Testis (tissue), 5 donors: ENCODE results near the gene TMEM129. TPM values are rescaled to one million over a fixed set of nuclear protein-coding genes. Genes with fewer than 3 reads are reported as not detected.

Experiments used
- DNase-seq: peaks from one replicate; pipeline ENCODE4 v3.0.0-alpha.2; 2019
- H3K27ac ChIP-seq, 2 donors: fragments of 200-600 bp; sonication (generic); one replicate each; pipeline ENCODE4 v1.5.1; 2019
- H3K27me3 ChIP-seq: fragments of 200-600 bp; sonication (generic); one replicate; pipeline ENCODE4 v1.5.1; 2019
- H3K36me3 ChIP-seq: fragments of 200-600 bp; sonication (generic); one replicate; pipeline ENCODE4 v1.5.1; 2017; ENCODE audit warnings: low read depth; ENCODE audit errors: missing control alignments
- H3K4me1 ChIP-seq: fragments of 200-600 bp; sonication (generic); one replicate; pipeline ENCODE4 v1.5.1; 2019
- H3K4me3 ChIP-seq, 2 donors: fragments of 200-600 bp; sonication (generic); one replicate each; pipeline ENCODE4 v1.5.1; 2017 to 2019
- H3K9me3 ChIP-seq: fragments of 200-600 bp; sonication (generic); one replicate; pipeline ENCODE4 v1.5.1; 2017
- POLR2A ChIP-seq: fragments of 450-650 bp; IDR thresholded peaks from one replicate; pipeline ENCODE4 v1.6.1; 2017; ENCODE audit warnings: antibody characterized with exemption, mild to moderate bottlenecking, moderate library complexity
- WGBS, 2 donors: methylation state at CpG; one replicate each; pipeline ENCODE4 v1.1.5; 2018; 5-methylcytosine and 5-hydroxymethylcytosine counted together
- intact Hi-C: fragments of 100-400 bp; cut with DNase I; formaldehyde crosslinking; loops from one replicate; pipeline ENCODE4 v1.15.1; 2023; ENCODE audit warnings: low total_unique reads
- long read RNA-seq, 2 donors: transcript quantifications; one replicate each; lab custom pipeline, GENCODE V29; 2026
- polyA plus RNA-seq: library from polyadenylated mRNA; stranded (reverse); fragments of 350-450 nt; fragmentation: Illumina TruSeq; extraction: RNeasy Lipid Tissue Mini Kit (QIAGEN cat#74804); gene quantifications from one replicate; pipeline ENCODE4 v1.2.3, GENCODE V29; 2014; ENCODE audit warnings: low read depth, low replicate concordance; ENCODE audit not compliant: insufficient read depth
- total RNA-seq, 2 donors: library from RNA; depleted of rRNA; stranded (reverse); fragments of >200 nt; gene quantifications; one replicate each; pipeline ENCODE4 v1.2.3, GENCODE V29; 2016
- TF ChIP-seq, protein P1 (sequence below), 3 experiments: fragments of 450-650 bp in 2 of 3; fragments of 200-600 bp in 1 of 3; sonication (generic) in 1 of 3; IDR thresholded peaks; one replicate each; pipeline ENCODE4 v1.5.1; 2016 to 2019; ENCODE audit warnings: antibody characterized with exemption in 3 of 3, mild to moderate bottlenecking in 2 of 3, moderate library complexity in 1 of 3

The TMEM129 gene, protein sequence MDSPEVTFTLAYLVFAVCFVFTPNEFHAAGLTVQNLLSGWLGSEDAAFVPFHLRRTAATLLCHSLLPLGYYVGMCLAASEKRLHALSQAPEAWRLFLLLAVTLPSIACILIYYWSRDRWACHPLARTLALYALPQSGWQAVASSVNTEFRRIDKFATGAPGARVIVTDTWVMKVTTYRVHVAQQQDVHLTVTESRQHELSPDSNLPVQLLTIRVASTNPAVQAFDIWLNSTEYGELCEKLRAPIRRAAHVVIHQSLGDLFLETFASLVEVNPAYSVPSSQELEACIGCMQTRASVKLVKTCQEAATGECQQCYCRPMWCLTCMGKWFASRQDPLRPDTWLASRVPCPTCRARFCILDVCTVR
- total RNA-seq (10 to 100 TPM; 76.1 to 76.4 TPM), polyA plus RNA-seq (34.0 TPM)
- long read RNA-seq, donor 1, transcript TMEM129-202 (4 exons, 2,810 nt): major isoform, 8 of 9 reads
- long read RNA-seq, donor 1, partial matches to known transcripts: 0 of 9 reads
- long read RNA-seq, donor 1, other reads (novel, unspliced or antisense): 0 of 9 reads
- long read RNA-seq, donor 2, transcript TMEM129-202 (4 exons, 2,810 nt): major isoform, 12 of 14 reads
- long read RNA-seq, donor 2, partial matches to known transcripts: 0 of 14 reads
- long read RNA-seq, donor 2, other reads (novel, unspliced or antisense): 0 of 14 reads

DNA sequence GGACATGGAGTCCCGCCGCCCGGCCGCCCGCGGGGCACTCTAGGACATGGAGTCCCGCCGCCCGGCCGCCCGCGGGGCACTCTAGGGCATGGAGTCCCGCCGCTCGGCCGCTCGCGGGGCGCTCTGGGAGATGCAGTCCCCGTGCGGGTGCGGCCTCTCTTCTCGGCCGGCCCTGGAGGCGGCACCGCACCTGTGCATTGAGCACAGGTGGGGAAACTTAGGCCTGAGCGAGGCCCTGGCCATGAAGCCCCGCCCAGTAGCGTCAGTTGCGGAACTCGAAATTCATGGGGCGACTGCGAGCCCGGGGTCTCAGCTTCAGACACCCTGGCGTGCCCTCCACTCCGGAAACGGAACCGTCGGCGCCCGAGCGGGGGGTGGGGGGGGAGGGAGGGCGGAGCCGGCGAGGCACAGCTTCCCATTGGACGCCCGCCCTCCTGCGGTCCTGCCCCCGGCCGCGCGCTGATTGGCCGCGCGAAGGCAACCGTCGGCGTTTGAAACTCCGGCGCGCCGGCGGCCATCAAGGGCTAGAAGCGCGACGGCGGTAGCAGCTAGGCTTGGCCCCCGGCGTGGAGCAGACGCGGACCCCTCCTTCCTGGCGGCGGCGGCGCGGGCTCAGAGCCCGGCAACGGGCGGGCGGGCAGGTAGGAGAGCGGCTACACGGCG lies at the start of gene TMEM129, which contains the start of gene TACC3:
TSS of gene TMEM129 (minus strand) at position 321 of the 663 bp plus-strand sequence. CDS start 486 bp downstream, outside the sequence.
TSS of gene TACC3 (plus strand) at position 519 of the 663 bp plus-strand sequence. CDS start 1,901 bp downstream, outside the sequence.
- H3K4me1 ChIP-seq: peaks cover 16% of the 10 kb centered on the region
- TF ChIP-seq, protein P1, sequence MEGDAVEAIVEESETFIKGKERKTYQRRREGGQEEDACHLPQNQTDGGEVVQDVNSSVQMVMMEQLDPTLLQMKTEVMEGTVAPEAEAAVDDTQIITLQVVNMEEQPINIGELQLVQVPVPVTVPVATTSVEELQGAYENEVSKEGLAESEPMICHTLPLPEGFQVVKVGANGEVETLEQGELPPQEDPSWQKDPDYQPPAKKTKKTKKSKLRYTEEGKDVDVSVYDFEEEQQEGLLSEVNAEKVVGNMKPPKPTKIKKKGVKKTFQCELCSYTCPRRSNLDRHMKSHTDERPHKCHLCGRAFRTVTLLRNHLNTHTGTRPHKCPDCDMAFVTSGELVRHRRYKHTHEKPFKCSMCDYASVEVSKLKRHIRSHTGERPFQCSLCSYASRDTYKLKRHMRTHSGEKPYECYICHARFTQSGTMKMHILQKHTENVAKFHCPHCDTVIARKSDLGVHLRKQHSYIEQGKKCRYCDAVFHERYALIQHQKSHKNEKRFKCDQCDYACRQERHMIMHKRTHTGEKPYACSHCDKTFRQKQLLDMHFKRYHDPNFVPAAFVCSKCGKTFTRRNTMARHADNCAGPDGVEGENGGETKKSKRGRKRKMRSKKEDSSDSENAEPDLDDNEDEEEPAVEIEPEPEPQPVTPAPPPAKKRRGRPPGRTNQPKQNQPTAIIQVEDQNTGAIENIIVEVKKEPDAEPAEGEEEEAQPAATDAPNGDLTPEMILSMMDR (IDR thresholded peaks at IDR 0.05): no peak
- no peak for TF ChIP-seq POLR2A
- no peaks in the 10 kb centered on the region for H3K9me3 ChIP-seq
- H3K36me3 ChIP-seq: no peaks in the 10 kb centered on the region
- intact Hi-C loops: no loop called here
- DNase-seq: peak; percentile 96
- 1% methylated on average over 52 of the region's 83 CpGs; no CpG with 5 or more reads in 1 of the 2 donors for WGBS, 2 donors
- peak within 1 kb of the TSS; percentile 4 to 89 for H3K27ac ChIP-seq
- H3K27me3 ChIP-seq: no peaks in the 10 kb centered on the region
- peak within 1 kb of the TSS; percentile 67 to 71 for H3K4me3 ChIP-seq

DNA sequence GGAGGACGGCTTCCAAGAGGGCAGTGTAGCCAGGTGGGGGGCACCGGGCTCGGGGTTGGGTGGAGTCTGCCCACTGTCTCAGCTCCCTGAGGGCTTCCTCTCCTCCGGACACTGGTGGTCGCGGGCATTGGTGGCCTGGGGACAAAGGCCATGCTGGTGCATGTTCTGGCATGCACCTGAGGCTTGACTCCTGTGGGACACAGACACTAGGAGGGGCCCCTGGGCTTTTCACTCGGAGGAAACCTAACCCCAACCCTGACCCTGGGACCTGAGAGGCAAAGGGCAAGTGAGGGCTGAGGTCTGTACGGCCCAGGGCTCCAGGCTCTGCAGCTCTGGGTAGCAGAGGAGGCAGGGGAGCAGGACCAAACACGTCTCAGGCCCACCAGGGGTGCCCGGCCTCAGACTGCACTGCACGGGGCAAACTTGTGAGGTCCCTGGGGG lies 49.7 kb upstream of the TMEM129 start:
- H3K27ac ChIP-seq: no peak overlapping the region
- H3K9me3 ChIP-seq: no peaks in the 10 kb centered on the region
- WGBS, 2 donors: 85 to 92% methylated on average over 7 to 11 of the region's 11 CpGs
- TF ChIP-seq POLR2A: no peak
- TF ChIP-seq, protein P1 (IDR thresholded peaks at IDR 0.05): no peak
- H3K27me3 ChIP-seq: no peaks in the 10 kb centered on the region
- H3K4me3 ChIP-seq: no peak overlapping the region
- intact Hi-C loops: no loop called here
- DNase-seq: no peak
- no peaks in the 10 kb centered on the region for H3K36me3 ChIP-seq
- peaks cover 5% of the 10 kb centered on the region for H3K4me1 ChIP-seq

DNA sequence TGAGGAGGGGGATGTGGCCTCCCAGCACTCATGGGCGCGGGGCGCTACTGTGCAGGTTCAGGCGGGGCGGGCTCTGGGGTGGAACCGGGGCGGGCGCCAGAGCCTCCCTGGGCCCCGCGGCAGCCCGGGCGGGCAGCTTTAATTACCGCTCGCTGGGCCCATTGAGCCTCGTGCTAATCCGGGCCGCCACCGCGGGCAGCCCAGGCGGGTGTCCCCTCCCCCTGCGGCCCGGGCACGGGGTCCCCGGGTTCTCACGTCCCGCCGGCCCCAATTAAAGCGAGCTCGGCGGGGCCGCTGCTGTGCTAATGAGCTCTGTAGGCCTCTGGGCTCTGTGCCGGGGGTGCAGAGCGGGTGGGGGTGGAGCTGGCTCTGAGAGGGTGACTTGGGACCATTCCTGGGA lies 49.1 kb upstream of the TMEM129 start:
- no peaks in the 10 kb centered on the region for H3K9me3 ChIP-seq
- H3K36me3 ChIP-seq: no peaks in the 10 kb centered on the region
- H3K4me1 ChIP-seq: peaks cover 5% of the 10 kb centered on the region
- no peak for TF ChIP-seq POLR2A
- TF ChIP-seq, protein P1 (IDR thresholded peaks at IDR 0.05): no peak
- DNase-seq: no peak
- WGBS, 2 donors: 58 to 60% methylated on average over 9 to 13 of the region's 33 CpGs
- intact Hi-C loops: no loop called here
- H3K27ac ChIP-seq: no peak overlapping the region
- no peaks in the 10 kb centered on the region for H3K27me3 ChIP-seq
- H3K4me3 ChIP-seq: no peak overlapping the region

DNA sequence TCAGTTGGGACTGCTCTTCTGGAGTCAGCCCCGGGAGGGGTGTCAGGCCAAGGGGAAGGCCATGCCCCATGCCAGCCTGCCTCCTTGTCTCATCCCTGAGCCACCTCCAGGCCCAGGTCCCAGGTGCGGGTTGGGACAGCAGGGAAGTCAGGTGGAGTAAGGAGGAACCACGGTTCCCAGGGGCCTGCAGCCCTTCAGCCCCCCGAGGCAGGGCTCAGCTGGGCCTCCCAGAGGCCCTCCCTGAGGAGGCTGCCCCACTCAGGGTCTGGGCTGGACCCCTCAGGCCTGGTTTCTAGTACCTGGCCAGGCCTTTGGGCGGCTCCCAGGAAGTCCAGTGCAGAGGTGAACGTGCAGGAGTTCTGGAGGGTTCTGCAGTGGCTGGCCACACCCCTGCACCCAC lies 48.6 kb upstream of the TMEM129 start:
- intact Hi-C loops: no loop called here
- Histone ChIP-seq H3K4me1 (peaks cover 5% of the 10 kb centered on the region), H3K9me3 (no peaks in the 10 kb centered on the region), H3K27ac (no peak overlapping the region), H3K36me3 (no peaks in the 10 kb centered on the region), H3K27me3 (no peaks in the 10 kb centered on the region), H3K4me3 (no peak overlapping the region)
- TF ChIP-seq POLR2A: no peak
- TF ChIP-seq, protein P1 (IDR thresholded peaks at IDR 0.05): no peak
- DNase-seq: no peak
- 88 to 89% methylated on average over 3 to 6 of the region's 6 CpGs for WGBS, 2 donors
